GM19351 (cell line): ENCODE measurements around the gene ZBTB20.

Experiments used
- ATAC-seq: cut with Tn5 transposase; IDR thresholded peaks from one replicate; pipeline ENCODE4 v1.9.1; 2021; ENCODE audit warnings: mild to moderate bottlenecking, moderate library complexity; ENCODE audit not compliant: unreplicated experiment

Gene ZBTB20

GRCh38 chr3:114644367-114644766, 502.7 kb downstream of the ZBTB20 start:
- ATAC-seq, result no peak

- no peak for ATAC-seq
Observed at GRCh38 chr3:114642951-114643741, 503.9 kb downstream of the ZBTB20 start.

GRCh38 chr3:114640126-114640525, 507.0 kb downstream of the ZBTB20 start:
- no peak for ATAC-seq

- ATAC-seq, result no peak
Observed at GRCh38 chr3:114639171-114639570, 507.9 kb downstream of the ZBTB20 start.

- ATAC-seq, result no peak
Observed at GRCh38 chr3:114635878-114636277, 511.2 kb downstream of the ZBTB20 start.

GRCh38 chr3:114634635-114635034, 512.5 kb downstream of the ZBTB20 start:
- ATAC-seq, result no peak

- no peak for ATAC-seq
Observed at GRCh38 chr3:114632757-114633424, 514.2 kb downstream of the ZBTB20 start.

- ATAC-seq, result no peak
Observed at GRCh38 chr3:114627770-114628169, 519.3 kb downstream of the ZBTB20 start.

- no peak for ATAC-seq
Observed at GRCh38 chr3:114626751-114627150, 520.3 kb downstream of the ZBTB20 start.

GRCh38 chr3:114624571-114625181, 522.4 kb downstream of the ZBTB20 start:
- ATAC-seq, result no peak

GRCh38 chr3:114624047-114624445, 523.0 kb downstream of the ZBTB20 start:
- ATAC-seq, result no peak

- no peak for ATAC-seq
Observed at GRCh38 chr3:114623420-114624046, 523.6 kb downstream of the ZBTB20 start.

- ATAC-seq, result no peak
Observed at GRCh38 chr3:114622001-114622400, 525.1 kb downstream of the ZBTB20 start.

- ATAC-seq, result no peak
Observed at GRCh38 chr3:114619771-114620170, 527.3 kb downstream of the ZBTB20 start.

GRCh38 chr3:114615523-114616085, 531.5 kb downstream of the ZBTB20 start:
- no peak for ATAC-seq

- no peak for ATAC-seq
Observed at GRCh38 chr3:114609973-114610630, 537.0 kb downstream of the ZBTB20 start.

GRCh38 chr3:114608293-114608692, 538.8 kb downstream of the ZBTB20 start:
- ATAC-seq, result no peak

GRCh38 chr3:114606336-114606735, 540.8 kb downstream of the ZBTB20 start:
- ATAC-seq, result no peak

GRCh38 chr3:114600571-114600970, 546.5 kb downstream of the ZBTB20 start:
- ATAC-seq, result no peak

- no peak for ATAC-seq
Observed at GRCh38 chr3:114597871-114598270, 549.2 kb downstream of the ZBTB20 start.

- ATAC-seq, result no peak
Observed at GRCh38 chr3:114597012-114597411, 550.1 kb downstream of the ZBTB20 start.
